Skin of body (tissue), 2 donors: ENCODE results near the gene PLEKHM2. TPM values are rescaled to one million over a fixed set of nuclear protein-coding genes. Genes with fewer than 3 reads are reported as not detected.

Source experiments
- small RNA-seq: library from RNA; depleted of rRNA; stranded (forward); fragments of <200 nt; gene quantifications from one replicate; pipeline ENCODE3, GENCODE V24; 2014; ENCODE audit warnings: low replicate concordance
- total RNA-seq: library from RNA; depleted of rRNA; stranded (reverse); fragments of >200 nt; gene quantifications from one replicate; pipeline ENCODE4 v1.2.3, GENCODE V29; 2014

PLEKHM2 gene
- total RNA-seq, 1 donor from 2014 or later = 19.6 TPM

Small RNA genes within 50 kb of the gene (small RNA-seq; reads per million reads assigned to genes)
- gene AL121992.2 = not detected

Other genes with a start within 250 kb of the PLEKHM2 start
- gene CTRC, start 245.9 kb upstream of the PLEKHM2 start, total RNA-seq = not detected
- gene CELA2A, start 227.6 kb upstream of the PLEKHM2 start, total RNA-seq = not detected
- gene CELA2B, start 208.2 kb upstream of the PLEKHM2 start, total RNA-seq = 0.30 TPM
- gene CASP9, start 160.1 kb upstream of the PLEKHM2 start, total RNA-seq = 5.1 TPM
- 12.8 TPM for gene DNAJC16, start 157.5 kb upstream of the PLEKHM2 start, total RNA-seq
- gene AGMAT, start 99.3 kb upstream of the PLEKHM2 start, total RNA-seq = 0.99 TPM
- 54.4 TPM for gene DDI2, start 66.9 kb upstream of the PLEKHM2 start, total RNA-seq
- 0.49 TPM for gene SLC25A34, start 51.9 kb downstream of the PLEKHM2 start, total RNA-seq
- gene TMEM82, start 58.2 kb downstream of the PLEKHM2 start, total RNA-seq = not detected
- gene FBLIM1, start 74.5 kb downstream of the PLEKHM2 start, total RNA-seq = 14.6 TPM
- gene UQCRHL, start 123.3 kb downstream of the PLEKHM2 start, total RNA-seq = 4.2 TPM
- gene SPEN, start 163.4 kb downstream of the PLEKHM2 start, total RNA-seq = 46.5 TPM